ENCODE results near the gene CSNK1G3. TPM values are rescaled to one million over a fixed set of nuclear protein-coding genes. Genes with fewer than 3 reads are reported as not detected.

Gene CSNK1G3
- total and polyA plus RNA-seq, 8 donors = 36.1 to 54.3 (median 46.7) TPM

DNA sequence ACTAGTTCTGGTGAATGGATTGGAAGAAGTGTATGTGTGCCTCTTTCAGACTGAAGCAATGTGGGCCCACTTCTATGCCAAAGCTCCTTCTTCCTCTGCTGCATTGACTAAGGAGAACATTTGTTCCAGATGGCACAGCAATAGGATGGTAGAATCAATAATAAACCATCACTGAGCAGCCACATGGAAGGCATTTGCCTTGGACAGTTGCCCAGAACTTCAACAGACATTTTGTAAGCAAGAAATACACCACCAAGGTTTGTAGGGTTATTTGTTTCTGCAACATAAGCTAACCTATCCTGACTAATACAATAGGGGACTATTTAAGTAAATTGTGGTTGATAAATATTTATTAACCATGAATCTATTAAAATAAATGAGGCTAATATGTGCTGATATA, 37.7 kb upstream of the CSNK1G3 start:
- Histone ChIP-seq H3K9me3 (no peaks in the 10 kb centered on the region), H3K27ac (no peak overlapping the region), H3K4me3 (no peak overlapping the region), H3K27me3 (no peaks in the 10 kb centered on the region), H3K4me1 (no peaks in the 10 kb centered on the region), H3K36me3 (no peaks in the 10 kb centered on the region)
- TF ChIP-seq, protein P1, sequence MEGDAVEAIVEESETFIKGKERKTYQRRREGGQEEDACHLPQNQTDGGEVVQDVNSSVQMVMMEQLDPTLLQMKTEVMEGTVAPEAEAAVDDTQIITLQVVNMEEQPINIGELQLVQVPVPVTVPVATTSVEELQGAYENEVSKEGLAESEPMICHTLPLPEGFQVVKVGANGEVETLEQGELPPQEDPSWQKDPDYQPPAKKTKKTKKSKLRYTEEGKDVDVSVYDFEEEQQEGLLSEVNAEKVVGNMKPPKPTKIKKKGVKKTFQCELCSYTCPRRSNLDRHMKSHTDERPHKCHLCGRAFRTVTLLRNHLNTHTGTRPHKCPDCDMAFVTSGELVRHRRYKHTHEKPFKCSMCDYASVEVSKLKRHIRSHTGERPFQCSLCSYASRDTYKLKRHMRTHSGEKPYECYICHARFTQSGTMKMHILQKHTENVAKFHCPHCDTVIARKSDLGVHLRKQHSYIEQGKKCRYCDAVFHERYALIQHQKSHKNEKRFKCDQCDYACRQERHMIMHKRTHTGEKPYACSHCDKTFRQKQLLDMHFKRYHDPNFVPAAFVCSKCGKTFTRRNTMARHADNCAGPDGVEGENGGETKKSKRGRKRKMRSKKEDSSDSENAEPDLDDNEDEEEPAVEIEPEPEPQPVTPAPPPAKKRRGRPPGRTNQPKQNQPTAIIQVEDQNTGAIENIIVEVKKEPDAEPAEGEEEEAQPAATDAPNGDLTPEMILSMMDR (IDR thresholded peaks at IDR 0.05) = no peak
- DNase-seq (no peak), ATAC-seq (no peak)
- intact Hi-C loops (cut with DNase I) = no loop called here

DNA sequence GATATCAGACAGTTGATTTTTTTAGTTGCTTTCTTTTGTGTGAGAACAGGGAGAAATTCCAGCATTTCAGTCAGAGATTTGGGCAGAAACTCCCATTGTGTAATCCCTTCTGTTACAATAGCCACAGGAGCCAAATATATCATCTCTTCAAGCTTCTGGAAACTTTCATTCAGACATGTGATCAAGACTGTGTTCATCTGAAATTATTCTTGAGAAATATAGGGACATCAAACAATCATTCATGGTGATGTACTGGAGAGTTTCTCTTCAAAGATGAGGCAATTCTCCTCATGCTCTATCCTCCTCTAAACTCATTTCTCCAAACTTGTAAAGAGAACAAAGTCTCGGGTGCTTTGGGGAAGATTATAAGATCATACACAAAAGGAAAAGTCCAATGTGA, 35.2 kb upstream of the CSNK1G3 start:
- Histone ChIP-seq H3K27ac (no peak overlapping the region), H3K27me3 (no peaks in the 10 kb centered on the region), H3K4me1 (no peaks in the 10 kb centered on the region), H3K36me3 (no peaks in the 10 kb centered on the region), H3K9me3 (no peaks in the 10 kb centered on the region), H3K4me3 (no peak overlapping the region)
- DNase-seq = no peak
- intact Hi-C loops (cut with DNase I) = no loop called here
- TF ChIP-seq, protein P1 (IDR thresholded peaks at IDR 0.05) = no peak
- ATAC-seq = no peak

DNA sequence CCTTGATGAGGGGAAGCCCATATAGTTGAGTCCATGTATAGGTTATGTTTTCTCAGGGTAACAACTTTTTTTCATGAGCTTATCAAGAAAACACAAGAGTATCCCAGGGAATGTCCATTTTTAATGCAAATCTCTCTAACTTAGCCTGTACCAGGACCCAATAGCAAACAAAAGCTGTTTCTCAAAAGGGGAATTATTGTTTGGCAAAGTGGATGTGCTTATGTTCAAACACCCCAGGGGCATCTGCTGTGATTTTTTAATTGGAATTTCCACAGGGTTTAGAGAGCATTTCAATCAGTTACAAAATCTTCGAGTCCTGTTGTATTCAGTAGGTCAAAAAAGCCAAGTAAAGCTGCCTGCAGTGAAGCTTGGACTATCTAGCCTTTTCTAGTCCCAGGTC, 33.4 kb upstream of the CSNK1G3 start:
- intact Hi-C loops (cut with DNase I) = no loop called here
- TF ChIP-seq, protein P1 (IDR thresholded peaks at IDR 0.05) = no peak

DNA sequence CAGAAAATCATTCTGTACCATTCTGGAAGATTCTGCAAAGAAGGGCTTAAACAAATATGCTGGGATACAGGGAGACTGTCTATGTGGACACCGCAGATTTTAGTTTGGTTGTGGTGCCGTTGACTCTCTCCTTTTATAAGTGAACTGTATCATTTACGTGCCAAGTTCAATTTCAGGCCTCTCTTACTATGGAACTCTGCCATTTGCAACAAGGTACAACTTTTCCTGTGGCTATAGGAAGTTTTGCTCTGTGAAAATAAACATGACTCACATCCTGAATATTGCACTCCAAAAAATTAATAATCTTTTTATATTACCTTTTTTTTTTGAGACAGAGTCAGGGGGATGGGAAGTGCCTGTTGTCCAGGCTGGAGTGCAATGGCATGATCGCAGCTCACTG, 29.7 kb upstream of the CSNK1G3 start:
- no peak overlapping the region for H3K27ac ChIP-seq
- H3K27me3 ChIP-seq = no peaks in the 10 kb centered on the region
- TF ChIP-seq, protein P1 (IDR thresholded peaks at IDR 0.05) = no peak
- H3K36me3 ChIP-seq = no peaks in the 10 kb centered on the region
- no peak for ATAC-seq
- no peak for DNase-seq
- no peaks in the 10 kb centered on the region for H3K4me1 ChIP-seq
- intact Hi-C loops (cut with DNase I) = no loop called here
- no peak overlapping the region for H3K4me3 ChIP-seq
- no peaks in the 10 kb centered on the region for H3K9me3 ChIP-seq

More for the DNA sequence above, 33.4 kb upstream of the CSNK1G3 start:
- Histone ChIP-seq H3K4me1 (no peaks in the 10 kb centered on the region), H3K36me3 (no peaks in the 10 kb centered on the region), H3K27me3 (no peaks in the 10 kb centered on the region), H3K27ac (no peak overlapping the region), H3K4me3 (no peak overlapping the region), H3K9me3 (no peaks in the 10 kb centered on the region)
- ATAC-seq = no peak
- no peak for DNase-seq

DNA sequence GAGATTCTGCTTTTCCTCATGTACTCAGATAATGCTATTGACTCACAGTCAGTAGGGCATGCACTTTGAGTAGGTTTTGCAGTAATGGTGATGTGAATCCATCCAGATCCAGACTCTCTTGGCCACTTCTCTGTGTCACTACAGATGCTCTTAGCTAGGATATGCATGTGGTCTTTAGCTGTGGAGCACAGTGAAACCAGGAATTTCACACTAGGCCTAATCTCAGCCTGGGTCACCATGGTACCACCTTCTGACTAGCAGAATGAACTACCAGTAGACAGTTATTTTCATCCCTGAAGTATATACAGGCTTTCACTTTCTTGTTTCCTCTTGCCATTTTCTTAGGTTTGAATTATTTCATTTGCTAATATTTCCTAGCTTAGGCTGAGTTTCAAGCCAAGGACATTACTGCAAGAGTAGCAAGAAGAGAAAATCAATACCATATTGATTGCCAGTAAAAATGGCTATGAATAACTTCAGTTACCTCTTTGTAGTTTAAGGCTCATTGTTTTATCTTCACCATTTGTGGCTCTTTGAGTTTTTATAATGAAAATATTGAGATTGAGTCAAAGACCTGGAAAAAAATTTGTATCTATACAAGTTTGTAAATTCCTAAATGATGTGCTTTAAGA, 28.4 kb upstream of the CSNK1G3 start:
- no peak for ATAC-seq
- Histone ChIP-seq H3K9me3 (no peaks in the 10 kb centered on the region), H3K36me3 (no peaks in the 10 kb centered on the region), H3K4me3 (no peak overlapping the region), H3K4me1 (no peaks in the 10 kb centered on the region), H3K27me3 (no peaks in the 10 kb centered on the region), H3K27ac (no peak overlapping the region)
- TF ChIP-seq, protein P1 (IDR thresholded peaks at IDR 0.05) = no peak
- intact Hi-C loops (cut with DNase I) = no loop called here
- no peak for DNase-seq
